ENCODE results near the gene SLC9A2.

SLC9A2 gene

GRCh38 chr2:102619414-102620319 is at the start of gene SLC9A2:
Gene SLC9A2, plus strand, starts transcription at chr2:102619553. Its CDS starts 296 bp downstream, at chr2:102619849.
- no peak for DNase-seq

DNA sequence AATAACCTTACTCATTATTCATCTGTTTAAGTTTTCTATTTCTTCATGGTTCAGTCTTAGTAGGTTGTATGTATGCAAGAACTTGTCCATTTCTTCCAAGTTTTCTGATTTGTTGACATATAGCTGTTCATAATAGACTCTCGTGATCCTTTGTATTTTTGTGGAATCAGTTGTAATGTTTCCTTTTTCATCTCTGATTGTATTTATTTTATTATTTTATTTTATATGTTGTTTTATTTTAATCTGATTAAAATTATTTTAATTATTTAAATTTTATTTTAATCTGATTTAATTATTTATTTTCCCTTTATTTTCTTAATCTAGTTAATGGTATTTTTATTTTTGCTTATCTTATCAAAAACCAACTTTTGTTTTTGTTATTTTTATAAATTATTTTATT is 43.5 kb upstream of the SLC9A2 start:
- no peak for DNase-seq

DNA sequence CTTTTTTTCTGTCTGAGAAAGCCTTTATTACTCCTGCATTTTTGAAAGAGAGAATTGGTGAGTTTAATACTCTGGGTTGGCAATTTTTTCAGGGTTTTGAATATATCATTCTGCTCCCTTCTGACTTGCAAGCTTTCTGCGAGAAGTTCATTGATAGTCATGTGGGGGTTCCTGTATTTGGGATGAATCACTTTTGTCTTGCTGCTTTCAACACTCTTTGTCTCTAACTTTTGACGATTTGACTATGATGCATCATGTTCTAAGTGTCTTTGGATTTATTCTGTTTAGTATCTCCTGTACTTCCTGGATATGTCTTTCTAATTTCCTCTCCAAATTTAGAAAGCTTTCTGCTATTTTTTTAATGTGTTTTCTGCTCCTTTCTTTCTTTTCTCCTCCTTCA is 41.0 kb upstream of the SLC9A2 start:
- no peak for DNase-seq

DNA sequence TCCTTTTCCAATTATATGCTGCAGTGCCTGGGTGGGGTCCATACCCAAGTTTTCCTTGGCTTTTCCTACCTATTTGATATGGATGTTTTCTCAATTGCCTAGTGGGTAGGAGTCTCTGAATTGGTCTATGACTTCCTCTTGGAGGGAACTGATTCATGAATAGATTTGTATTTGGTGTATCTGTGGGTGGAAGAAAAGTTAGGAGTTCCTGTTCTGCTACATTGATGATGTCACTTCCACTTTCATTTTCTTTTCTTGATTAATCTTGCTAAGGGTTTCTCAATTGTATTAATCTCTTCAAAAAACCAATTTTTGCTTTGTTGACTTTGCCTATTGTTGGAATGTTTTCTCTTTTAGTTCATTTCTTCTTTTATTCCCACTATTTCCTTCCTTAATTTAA is 37.4 kb upstream of the SLC9A2 start:
- no peak for DNase-seq

GRCh38 chr2:102582845-102583244 is 36.5 kb upstream of the SLC9A2 start:
- no peak for DNase-seq

- no peak for DNase-seq
Measured at GRCh38 chr2:102585847-102586404, 33.4 kb upstream of the SLC9A2 start.

- no peak for DNase-seq
Measured at GRCh38 chr2:102588213-102588939, 31.0 kb upstream of the SLC9A2 start.

GRCh38 chr2:102589444-102589843 is 29.9 kb upstream of the SLC9A2 start:
- DNase-seq, result no peak

DNA sequence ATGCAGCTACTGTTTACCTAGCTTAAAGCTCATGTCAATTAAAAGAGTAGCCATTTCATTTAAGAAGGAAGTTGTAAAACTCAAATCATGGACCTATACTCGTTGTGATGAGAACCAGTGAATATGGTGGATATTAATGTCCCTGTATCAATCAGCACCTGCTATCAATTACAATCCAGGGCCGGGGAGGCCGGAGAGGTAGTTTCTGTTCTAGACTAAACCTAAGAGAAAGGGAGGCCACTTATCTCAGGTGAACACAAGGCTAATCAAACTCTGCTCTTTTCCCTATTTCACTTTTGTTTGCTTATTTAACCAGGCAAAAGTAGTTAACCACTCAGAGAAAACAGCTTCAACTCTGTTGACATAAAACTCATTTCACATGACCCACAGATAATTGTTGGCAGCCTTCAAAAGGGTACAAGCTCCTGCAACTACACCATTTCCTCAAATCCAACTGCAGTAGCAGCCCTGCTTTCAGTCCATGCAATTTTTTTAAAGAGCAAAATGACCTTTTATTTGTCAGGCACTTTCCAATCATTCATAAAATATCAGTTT is 27.8 kb upstream of the SLC9A2 start:
- no peak for DNase-seq

DNA sequence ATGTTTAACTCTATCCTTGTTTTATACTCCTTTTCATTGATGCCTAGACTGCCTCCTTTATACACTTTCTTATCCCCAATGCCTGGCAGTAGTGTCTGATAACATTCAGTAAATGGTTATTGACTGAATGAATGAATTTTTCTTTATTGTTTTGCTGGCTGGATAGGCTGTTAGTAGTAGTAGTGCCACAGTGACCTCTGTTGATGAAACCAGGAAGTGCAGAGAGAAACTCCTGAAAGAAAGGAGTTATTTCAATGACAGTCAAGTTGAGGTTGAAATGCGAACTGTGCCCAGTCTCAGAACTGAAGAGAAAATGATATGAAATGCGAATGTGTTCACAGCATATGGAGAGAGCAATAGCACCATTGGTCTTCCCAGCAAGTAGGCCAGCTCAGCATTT is 26.8 kb upstream of the SLC9A2 start:
- no peak for DNase-seq

- DNase-seq, result no peak
Measured at GRCh38 chr2:102593516-102593915, 25.8 kb upstream of the SLC9A2 start.

GRCh38 chr2:102594445-102595016 is 24.8 kb upstream of the SLC9A2 start:
- DNase-seq, result no peak

GRCh38 chr2:102597788-102598187 is 21.6 kb upstream of the SLC9A2 start:
- no peak for DNase-seq

- DNase-seq, result no peak
Measured at GRCh38 chr2:102599486-102599885, 19.9 kb upstream of the SLC9A2 start.

GRCh38 chr2:102601730-102602129 is 17.6 kb upstream of the SLC9A2 start:
- no peak for DNase-seq

GRCh38 chr2:102603904-102604303 is 15.4 kb upstream of the SLC9A2 start:
- DNase-seq, result no peak

DNA sequence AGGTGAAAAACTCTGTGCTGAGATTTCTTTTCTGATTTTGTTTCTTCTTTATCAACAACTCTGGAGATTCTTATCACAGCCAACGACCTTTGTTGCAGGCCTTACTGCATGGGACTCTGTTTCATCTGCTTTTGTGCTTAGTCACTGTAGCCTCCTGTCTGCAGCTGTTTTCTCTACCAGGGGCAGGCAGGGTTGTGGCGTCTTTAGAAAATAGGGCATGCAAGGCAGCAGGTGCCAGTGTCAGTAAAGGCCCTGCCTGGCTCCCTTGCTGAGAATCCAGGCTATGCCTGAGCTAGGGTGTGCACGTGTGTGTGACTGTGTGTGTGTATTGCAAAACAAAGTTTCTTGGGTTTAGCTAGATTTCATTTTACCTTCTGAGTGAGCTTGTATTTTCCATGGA is 14.6 kb upstream of the SLC9A2 start:
- DNase-seq, result no peak

- no peak for DNase-seq
Measured at GRCh38 chr2:102606353-102606752, 13.0 kb upstream of the SLC9A2 start.

DNA sequence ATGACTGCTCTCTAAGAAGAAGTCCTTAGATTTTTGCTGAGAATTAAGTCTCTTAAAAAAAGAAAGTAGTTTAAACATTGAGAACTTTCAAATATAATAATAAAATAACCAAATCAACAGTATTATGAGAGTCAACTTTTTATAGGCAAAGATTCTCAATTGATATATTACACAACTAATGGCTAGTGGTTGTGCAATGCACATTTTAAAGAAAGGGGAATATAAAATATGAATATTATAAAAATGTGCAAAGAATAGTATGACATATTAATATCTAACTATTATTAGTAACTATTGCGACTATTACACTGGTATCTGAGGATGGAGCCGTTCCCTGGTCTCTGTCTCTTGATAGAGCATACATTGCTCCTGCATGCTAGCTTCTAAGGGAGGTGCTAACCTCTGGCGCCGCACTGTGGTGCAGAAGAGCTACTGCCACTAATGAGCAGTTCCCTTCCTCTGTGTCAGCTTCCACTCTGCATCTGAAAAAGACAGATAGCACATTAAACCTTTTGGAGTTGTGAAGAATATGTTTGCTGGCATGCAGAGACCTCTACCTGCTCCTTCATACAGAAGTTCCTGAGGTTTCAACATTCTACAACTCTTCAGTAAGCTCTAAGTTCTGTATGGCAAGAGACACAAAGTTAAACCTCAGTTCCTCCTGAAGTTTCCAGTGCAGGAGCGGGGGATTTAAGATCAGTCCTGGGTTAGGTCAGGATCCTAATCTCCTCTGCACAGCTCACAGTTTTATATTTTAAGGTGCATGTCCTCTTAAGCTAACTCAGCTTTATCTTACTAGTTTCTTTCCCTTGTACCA is 3.5 kb upstream of the SLC9A2 start:
- DNase-seq, result peak; percentile 44

DNA sequence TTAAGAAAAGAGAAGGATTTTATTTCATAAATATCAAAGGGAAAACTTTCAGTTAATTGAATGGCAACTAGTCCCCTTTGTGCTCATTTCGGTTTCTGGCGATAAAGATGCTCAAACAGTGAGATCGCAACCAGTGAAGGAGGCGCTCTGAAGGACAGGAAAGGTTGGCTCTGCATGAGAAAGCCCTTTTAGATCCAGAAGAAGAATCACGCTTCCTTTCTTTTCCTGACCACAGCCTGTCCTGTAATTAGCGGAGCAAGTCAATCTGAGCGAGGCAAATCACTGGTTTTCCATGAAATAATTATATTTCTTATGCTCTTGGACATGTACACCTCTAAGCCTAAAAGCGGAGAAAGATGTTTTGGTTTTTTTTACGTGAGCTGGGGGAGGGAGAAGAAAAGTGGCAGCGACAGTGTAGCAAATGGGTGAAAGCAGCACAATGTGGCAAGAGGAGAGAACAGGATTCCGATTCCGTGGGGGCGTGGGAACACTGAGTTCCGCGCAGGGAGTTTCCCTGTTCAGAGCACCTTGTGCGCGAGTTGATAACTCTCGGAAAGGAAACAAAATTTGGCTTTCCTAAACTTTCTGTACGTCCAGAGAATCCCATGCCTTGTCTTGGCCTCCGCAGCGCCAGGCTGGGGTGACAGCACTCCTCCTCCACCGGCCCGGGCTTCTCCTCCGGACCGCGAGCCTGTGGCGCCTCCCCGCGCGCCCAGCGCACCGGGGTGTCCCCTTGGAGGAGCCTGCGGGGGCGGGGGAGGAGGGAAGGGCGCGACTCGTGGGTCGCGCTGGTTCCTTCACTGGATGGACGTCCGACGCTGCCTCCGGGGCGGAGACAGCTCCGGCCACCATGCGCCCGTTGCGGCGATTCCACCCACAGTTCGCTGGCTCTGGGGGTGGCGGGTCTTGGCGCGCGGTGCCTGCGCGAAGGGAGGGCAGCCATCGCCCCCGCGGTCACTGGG is 620 bp upstream of the SLC9A2 start:
- no peak for DNase-seq

DNA sequence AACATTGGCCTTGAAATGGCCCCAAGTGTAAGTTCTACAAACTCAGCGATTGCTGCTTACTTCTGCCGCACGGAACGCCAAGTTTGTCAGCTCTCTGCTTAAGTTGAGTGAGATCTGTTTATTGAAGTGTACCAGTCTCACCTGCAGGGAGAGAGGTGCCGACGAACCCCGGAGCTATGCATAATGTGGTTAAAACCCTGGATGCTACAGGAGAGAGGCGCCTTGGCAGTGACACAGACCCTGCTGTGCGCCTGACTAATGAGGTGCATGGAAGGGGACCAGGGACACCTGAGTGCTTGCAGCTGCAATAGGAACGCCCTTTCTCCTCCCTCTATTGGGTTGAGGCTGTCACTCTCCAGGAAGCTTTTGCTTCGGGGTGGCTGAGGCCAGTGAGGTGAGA is 979 bp downstream of the SLC9A2 start:
- no peak for DNase-seq

Measured in NCI-H1436 (cell line).